HepG2 (cell line): ENCODE measurements around the gene SHF. TPM values are rescaled to one million over a fixed set of nuclear protein-coding genes. Genes with fewer than 3 reads are reported as not detected.
A peak's percentile ranks its signal among the peaks of the same experiment; 100 is the strongest.

Experiments
- BORCS8-MEF2B ChIP-seq: sonication (generic); formaldehyde crosslinking; IDR thresholded peaks from 2 replicates; pipeline ENCODE4 v1.8.0; 2022; ENCODE audit warnings: mild to moderate bottlenecking, missing genetic modification reagents
- FOXO1 ChIP-seq: sonication (generic); formaldehyde crosslinking; IDR thresholded peaks from 2 replicates; pipeline ENCODE4 v1.4.0; 2020; ENCODE audit warnings: missing genetic modification reagents
- MYNN ChIP-seq: sonication (generic); formaldehyde crosslinking; IDR thresholded peaks from 2 replicates; pipeline ENCODE4 v1.4.0; 2020; ENCODE audit warnings: mild to moderate bottlenecking, low read depth, missing genetic modification reagents
- POLR2AphosphoS5 ChIP-seq: IDR thresholded peaks from 2 replicates; pipeline ENCODE4 v1.6.1; 2012; ENCODE audit warnings: low read depth, low read length
- TAF1 ChIP-seq: sonication (generic); formaldehyde crosslinking; IDR thresholded peaks from 2 replicates; pipeline ENCODE4 v1.4.0; 2020; ENCODE audit warnings: missing genetic modification reagents
- ZNF17 ChIP-seq: sonication (generic); formaldehyde crosslinking; IDR thresholded peaks from 2 replicates; pipeline ENCODE4 v1.5.0; 2020; ENCODE audit warnings: mild to moderate bottlenecking, missing genetic modification reagents
- ZNF326 ChIP-seq: sonication (generic); formaldehyde crosslinking; IDR thresholded peaks from 2 replicates; pipeline ENCODE4 v1.4.0; 2020; ENCODE audit warnings: missing genetic modification reagents, borderline replicate concordance
- ZNF614 ChIP-seq: IDR thresholded peaks from 2 replicates; pipeline ENCODE4 v1.6.1; 2018; ENCODE audit warnings: missing biosample characterization, missing genetic modification reagents, inconsistent platforms, borderline replicate concordance
- polyA plus RNA-seq, 8 experiments: library from polyadenylated mRNA; depleted of rRNA in 3 of 8; stranded (reverse) in 7 of 8; unstranded in 1 of 8; fragments of >200 nt; fragmentation: Illumina TruSeq in 4 of 8; extraction: Trizol in 4 of 8; gene quantifications; 2 replicates each; pipeline versions ENCODE4 v1.2.1 to v1.2.3, GENCODE V29; 2011 to 2016; ENCODE audit warnings: low read depth in 4 of 8, missing spikeins in 1 of 8, mixed read lengths in 1 of 8; ENCODE audit not compliant: insufficient read depth in 1 of 8
- total RNA-seq, 5 experiments: library from RNA; depleted of rRNA; stranded (reverse); fragments of >200 nt; fragmentation: Illumina TruSeq; extraction: Trizol; gene quantifications; 2 replicates each; pipeline ENCODE4 v1.2.3, GENCODE V29; 2016; ENCODE audit warnings: low read depth in 1 of 5
- TF ChIP-seq, protein P1 (sequence below): IDR thresholded peaks from 2 replicates; pipeline ENCODE4 v1.4.0; 2020; ENCODE audit warnings: mild to moderate bottlenecking, missing genetic modification reagents
- TF ChIP-seq, protein P2 (sequence below): sonication (generic); formaldehyde crosslinking; IDR thresholded peaks from 2 replicates; pipeline ENCODE4 v1.4.0; 2020; ENCODE audit warnings: missing genetic modification reagents
- TF ChIP-seq, protein P3 (sequence below): IDR thresholded peaks from 2 replicates; pipeline ENCODE4 v1.6.1; 2018; ENCODE audit warnings: missing genetic modification reagents, mild to moderate bottlenecking, missing compliant biosample characterization
- TF ChIP-seq, protein P4 (sequence below): sonication (generic); formaldehyde crosslinking; IDR thresholded peaks from 2 replicates; pipeline ENCODE4 v1.9.0; 2022; ENCODE audit warnings: low read depth, missing genetic modification reagents
- TF ChIP-seq, protein P5 (sequence below): sonication (generic); formaldehyde crosslinking; IDR thresholded peaks from 2 replicates; pipeline ENCODE4 v1.8.1; 2022; ENCODE audit warnings: mild to moderate bottlenecking, missing genetic modification reagents

Gene SHF
- total and polyA plus RNA-seq, 2 of the 13 experiments (the other 11 are each of a cell fraction or from before 2014, with no cell fraction given), result 20.9 to 25.5 TPM

DNA sequence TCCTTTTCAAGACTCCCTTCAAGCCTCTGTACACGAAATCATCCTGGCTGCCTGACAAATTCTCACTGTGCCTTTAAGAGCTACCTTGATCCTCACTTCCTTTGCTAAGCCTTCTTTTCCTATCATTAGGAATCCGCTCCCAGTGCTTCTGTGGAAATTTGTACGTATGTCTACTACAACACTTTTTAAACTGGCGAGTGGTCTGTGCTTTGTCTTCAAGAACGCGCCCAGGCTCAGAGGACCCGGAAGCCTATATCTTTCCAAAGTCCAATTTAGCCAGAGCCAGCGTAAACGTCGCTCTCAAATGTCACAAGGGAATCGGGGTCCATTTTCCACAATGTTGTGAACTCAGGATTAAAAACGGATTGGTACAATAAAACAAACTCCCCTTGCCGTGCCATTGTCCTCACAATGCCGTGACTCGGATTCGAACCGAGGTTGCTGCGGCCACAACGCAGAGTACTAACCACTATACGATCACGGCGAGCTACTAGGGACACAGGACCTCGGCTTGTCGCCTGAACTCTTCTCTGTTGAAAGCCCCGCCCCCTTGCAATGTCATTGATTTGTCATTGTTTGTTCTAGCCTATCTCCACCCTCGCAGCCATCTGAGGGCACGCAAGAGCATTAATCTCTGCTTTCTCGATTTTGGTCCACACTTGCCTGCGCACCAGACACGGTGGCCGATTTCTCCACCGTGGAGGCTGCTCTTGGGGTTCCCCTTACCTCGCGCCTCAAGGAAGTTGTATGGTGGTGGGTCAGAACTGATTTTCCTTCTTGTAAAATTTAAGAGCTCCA lies 12.4 kb upstream of the SHF start (continued):
- TF ChIP-seq, protein P1, sequence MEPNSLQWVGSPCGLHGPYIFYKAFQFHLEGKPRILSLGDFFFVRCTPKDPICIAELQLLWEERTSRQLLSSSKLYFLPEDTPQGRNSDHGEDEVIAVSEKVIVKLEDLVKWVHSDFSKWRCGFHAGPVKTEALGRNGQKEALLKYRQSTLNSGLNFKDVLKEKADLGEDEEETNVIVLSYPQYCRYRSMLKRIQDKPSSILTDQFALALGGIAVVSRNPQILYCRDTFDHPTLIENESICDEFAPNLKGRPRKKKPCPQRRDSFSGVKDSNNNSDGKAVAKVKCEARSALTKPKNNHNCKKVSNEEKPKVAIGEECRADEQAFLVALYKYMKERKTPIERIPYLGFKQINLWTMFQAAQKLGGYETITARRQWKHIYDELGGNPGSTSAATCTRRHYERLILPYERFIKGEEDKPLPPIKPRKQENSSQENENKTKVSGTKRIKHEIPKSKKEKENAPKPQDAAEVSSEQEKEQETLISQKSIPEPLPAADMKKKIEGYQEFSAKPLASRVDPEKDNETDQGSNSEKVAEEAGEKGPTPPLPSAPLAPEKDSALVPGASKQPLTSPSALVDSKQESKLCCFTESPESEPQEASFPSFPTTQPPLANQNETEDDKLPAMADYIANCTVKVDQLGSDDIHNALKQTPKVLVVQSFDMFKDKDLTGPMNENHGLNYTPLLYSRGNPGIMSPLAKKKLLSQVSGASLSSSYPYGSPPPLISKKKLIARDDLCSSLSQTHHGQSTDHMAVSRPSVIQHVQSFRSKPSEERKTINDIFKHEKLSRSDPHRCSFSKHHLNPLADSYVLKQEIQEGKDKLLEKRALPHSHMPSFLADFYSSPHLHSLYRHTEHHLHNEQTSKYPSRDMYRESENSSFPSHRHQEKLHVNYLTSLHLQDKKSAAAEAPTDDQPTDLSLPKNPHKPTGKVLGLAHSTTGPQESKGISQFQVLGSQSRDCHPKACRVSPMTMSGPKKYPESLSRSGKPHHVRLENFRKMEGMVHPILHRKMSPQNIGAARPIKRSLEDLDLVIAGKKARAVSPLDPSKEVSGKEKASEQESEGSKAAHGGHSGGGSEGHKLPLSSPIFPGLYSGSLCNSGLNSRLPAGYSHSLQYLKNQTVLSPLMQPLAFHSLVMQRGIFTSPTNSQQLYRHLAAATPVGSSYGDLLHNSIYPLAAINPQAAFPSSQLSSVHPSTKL, result peak; percentile 75; the same call in 1 of the 2 replicates
- TF ChIP-seq ZNF614 (CRISPR knock-in tag) (peak; percentile 99), FOXO1 (CRISPR knock-in tag) (no peak; the same call in 1 of the 2 replicates), ZNF326 (CRISPR knock-in tag) (no peak), BORCS8-MEF2B (CRISPR knock-in tag) (peak; percentile 94), POLR2AphosphoS5 (peak; percentile 81), MYNN (CRISPR knock-in tag) (peak; percentile 26; the same call in 1 of the 2 replicates), ZNF17 (CRISPR knock-in tag) (no peak), TAF1 (peak; percentile 62)
- TF ChIP-seq, protein P2, sequence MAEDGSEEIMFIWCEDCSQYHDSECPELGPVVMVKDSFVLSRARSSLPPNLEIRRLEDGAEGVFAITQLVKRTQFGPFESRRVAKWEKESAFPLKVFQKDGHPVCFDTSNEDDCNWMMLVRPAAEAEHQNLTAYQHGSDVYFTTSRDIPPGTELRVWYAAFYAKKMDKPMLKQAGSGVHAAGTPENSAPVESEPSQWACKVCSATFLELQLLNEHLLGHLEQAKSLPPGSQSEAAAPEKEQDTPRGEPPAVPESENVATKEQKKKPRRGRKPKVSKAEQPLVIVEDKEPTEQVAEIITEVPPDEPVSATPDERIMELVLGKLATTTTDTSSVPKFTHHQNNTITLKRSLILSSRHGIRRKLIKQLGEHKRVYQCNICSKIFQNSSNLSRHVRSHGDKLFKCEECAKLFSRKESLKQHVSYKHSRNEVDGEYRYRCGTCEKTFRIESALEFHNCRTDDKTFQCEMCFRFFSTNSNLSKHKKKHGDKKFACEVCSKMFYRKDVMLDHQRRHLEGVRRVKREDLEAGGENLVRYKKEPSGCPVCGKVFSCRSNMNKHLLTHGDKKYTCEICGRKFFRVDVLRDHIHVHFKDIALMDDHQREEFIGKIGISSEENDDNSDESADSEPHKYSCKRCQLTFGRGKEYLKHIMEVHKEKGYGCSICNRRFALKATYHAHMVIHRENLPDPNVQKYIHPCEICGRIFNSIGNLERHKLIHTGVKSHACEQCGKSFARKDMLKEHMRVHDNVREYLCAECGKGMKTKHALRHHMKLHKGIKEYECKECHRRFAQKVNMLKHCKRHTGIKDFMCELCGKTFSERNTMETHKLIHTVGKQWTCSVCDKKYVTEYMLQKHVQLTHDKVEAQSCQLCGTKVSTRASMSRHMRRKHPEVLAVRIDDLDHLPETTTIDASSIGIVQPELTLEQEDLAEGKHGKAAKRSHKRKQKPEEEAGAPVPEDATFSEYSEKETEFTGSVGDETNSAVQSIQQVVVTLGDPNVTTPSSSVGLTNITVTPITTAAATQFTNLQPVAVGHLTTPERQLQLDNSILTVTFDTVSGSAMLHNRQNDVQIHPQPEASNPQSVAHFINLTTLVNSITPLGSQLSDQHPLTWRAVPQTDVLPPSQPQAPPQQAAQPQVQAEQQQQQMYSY (CRISPR knock-in tag), result peak; percentile 27; the same call in 1 of the 2 replicates
- TF ChIP-seq, protein P3, sequence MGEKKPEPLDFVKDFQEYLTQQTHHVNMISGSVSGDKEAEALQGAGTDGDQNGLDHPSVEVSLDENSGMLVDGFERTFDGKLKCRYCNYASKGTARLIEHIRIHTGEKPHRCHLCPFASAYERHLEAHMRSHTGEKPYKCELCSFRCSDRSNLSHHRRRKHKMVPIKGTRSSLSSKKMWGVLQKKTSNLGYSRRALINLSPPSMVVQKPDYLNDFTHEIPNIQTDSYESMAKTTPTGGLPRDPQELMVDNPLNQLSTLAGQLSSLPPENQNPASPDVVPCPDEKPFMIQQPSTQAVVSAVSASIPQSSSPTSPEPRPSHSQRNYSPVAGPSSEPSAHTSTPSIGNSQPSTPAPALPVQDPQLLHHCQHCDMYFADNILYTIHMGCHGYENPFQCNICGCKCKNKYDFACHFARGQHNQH (CRISPR knock-in tag), result peak; percentile 62
- TF ChIP-seq, protein P4, sequence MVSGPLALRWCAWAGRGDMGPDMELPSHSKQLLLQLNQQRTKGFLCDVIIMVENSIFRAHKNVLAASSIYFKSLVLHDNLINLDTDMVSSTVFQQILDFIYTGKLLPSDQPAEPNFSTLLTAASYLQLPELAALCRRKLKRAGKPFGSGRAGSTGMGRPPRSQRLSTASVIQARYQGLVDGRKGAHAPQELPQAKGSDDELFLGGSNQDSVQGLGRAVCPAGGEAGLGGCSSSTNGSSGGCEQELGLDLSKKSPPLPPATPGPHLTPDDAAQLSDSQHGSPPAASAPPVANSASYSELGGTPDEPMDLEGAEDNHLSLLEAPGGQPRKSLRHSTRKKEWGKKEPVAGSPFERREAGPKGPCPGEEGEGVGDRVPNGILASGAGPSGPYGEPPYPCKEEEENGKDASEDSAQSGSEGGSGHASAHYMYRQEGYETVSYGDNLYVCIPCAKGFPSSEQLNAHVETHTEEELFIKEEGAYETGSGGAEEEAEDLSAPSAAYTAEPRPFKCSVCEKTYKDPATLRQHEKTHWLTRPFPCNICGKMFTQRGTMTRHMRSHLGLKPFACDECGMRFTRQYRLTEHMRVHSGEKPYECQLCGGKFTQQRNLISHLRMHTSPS (CRISPR knock-in tag), result 0 out of 2 replicates have a peak, but pooled peaks have one; percentile 9
- TF ChIP-seq, protein P5, sequence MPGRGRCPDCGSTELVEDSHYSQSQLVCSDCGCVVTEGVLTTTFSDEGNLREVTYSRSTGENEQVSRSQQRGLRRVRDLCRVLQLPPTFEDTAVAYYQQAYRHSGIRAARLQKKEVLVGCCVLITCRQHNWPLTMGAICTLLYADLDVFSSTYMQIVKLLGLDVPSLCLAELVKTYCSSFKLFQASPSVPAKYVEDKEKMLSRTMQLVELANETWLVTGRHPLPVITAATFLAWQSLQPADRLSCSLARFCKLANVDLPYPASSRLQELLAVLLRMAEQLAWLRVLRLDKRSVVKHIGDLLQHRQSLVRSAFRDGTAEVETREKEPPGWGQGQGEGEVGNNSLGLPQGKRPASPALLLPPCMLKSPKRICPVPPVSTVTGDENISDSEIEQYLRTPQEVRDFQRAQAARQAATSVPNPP (CRISPR knock-in tag), result no peak
